Gastrocnemius medialis (tissue), 4 donors: ENCODE results near the gene KLHL6.

Experiments
- CTCF ChIP-seq, 5 experiments: fragments of 450-650 bp in 3 of 5; fragments of 200-600 bp in 2 of 5; sonication (generic) in 2 of 5; IDR thresholded peaks in 4 of 5; conservative IDR thresholded peaks in 1 of 5; 1 replicate in 4 of 5; 2 replicates in 1 of 5; pipeline ENCODE4 v1.5.1; 2016 to 2019; ENCODE audit warnings: antibody characterized with exemption in 5 of 5, mild to moderate bottlenecking in 3 of 5, moderate library complexity in 3 of 5
- POLR2A ChIP-seq, 2 donors: fragments of 450-650 bp; IDR thresholded peaks; one replicate each; pipeline ENCODE4 v1.6.1; 2017; ENCODE audit warnings: antibody characterized with exemption in 2 of 2, mild to moderate bottlenecking in 2 of 2, moderate library complexity in 2 of 2

DNA sequence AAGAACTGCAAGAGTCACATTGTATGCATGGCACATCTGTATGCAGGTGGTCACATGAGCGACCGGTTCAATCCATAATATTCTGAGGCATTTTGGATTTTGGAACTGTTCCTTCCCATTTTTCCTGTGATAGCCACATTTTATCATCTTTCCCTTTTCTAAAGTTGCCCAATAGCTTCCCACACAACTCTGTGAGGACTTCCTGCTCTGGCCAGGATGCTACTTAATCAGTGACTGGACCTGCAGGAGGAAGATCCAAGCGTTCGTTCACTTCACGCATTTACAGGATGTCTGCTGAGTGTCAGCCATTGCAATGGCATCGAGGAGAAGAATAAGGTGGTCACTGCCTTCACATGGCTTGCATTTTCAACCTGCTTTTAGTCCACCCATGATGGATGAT is 9.8 kb downstream of the KLHL6 start:
- TF ChIP-seq CTCF (IDR thresholded peaks at IDR 0.05 in 4 of 5, conservative IDR thresholded peaks at IDR 0.05 in 1 of 5) = no peak
- TF ChIP-seq POLR2A (IDR thresholded peaks at IDR 0.05) = no peak
